H54 (cell line): Measurements from ENCODE around the gene TRRAP.

ENCODE experiments used
- DNase-seq: peaks from one replicate; pipeline ENCODE4 v3.0.0; 2011; ENCODE audit warnings: low spot score, mixed read lengths; ENCODE audit not compliant: insufficient read length
- FAIRE-seq: peaks from 3 replicates; lab custom pipeline; 2011; peaks lifted over from hg19 to GRCh38; lab: Jason Lieb, UNC
- POLR2A ChIP-seq: IDR thresholded peaks from 2 replicates; pipeline ENCODE4 v1.6.1; 2011; ENCODE audit warnings: low read depth, mild to moderate bottlenecking, low read length

Gene TRRAP

GRCh38 chr7:98892609-98893008, 14.3 kb downstream of the TRRAP start:
- FAIRE-seq (no peak), DNase-seq (no peak)
- TF ChIP-seq POLR2A: no peak

- no peak for FAIRE-seq
- DNase-seq: no peak
- TF ChIP-seq POLR2A: no peak
Observed at GRCh38 chr7:98899816-98900215, 21.5 kb downstream of the TRRAP start.

DNA sequence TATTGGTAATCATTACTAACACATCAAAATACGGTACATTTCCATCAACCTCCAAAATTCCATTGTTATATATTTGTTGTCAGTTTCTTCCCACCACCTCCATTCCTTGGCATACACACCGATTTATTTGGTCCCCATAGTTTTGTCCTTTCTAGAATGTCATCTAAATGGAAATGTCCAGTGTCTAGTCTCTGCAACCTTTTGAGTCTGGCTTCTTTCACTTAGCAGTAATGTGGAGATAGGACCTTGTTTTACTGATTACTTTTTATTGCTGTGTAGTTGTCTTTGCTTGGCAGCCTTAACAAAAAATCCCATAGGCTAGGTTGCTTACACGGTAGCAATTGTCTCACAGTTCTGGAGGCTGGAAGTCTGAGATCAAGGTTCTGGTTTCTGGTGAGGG, 22.5 kb downstream of the TRRAP start:
- TF ChIP-seq POLR2A: no peak
- FAIRE-seq (no peak), DNase-seq (no peak)

DNA sequence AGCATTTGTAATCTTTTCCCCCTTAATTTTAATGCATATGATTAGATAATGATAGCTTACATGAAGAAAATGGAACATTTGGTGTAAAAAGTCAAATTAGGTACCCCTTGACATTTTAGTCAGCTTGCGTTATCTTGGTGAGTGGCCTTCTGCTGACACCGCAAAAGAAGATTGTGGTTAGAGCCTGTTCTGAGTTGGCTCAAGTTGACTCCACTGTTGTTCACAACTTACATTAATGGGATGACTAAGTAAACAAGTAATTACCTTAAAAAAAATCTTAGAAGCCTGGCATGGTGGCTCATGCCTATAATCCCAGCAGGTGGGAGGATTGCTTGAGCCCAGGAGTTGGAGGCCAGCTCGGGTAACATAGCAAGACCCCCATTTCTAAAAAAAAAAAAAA, 24.2 kb downstream of the TRRAP start:
- FAIRE-seq (no peak), DNase-seq (no peak)
- TF ChIP-seq POLR2A: no peak

GRCh38 chr7:98903246-98903645, 24.9 kb downstream of the TRRAP start:
- FAIRE-seq: no peak
- no peak for DNase-seq
- TF ChIP-seq POLR2A: no peak

DNA sequence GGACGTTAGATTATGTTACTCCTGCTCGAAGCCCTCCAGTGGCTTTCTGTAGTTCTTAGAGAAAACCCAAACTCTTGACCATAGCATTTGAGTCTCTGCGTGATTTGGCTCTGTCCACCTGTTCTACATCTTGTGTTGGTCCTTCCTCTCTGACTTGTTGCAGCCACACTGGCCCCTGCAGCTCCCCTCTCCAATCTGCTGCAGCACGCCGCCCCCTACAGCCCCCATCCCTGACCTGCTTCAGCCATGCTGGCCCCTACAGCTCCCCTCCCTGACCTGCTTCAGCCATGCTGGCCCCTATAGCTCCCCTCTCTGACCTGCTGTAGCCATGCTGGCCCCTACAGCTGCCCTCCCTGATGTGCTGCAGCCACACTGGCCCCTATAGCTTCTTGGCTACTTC, 29.2 kb downstream of the TRRAP start:
- no peak for FAIRE-seq
- no peak for DNase-seq
- no peak for TF ChIP-seq POLR2A

- DNase-seq (no peak), FAIRE-seq (no peak)
- TF ChIP-seq POLR2A: no peak
Observed at GRCh38 chr7:98908585-98908984, 30.3 kb downstream of the TRRAP start.

GRCh38 chr7:98909487-98909886, 31.2 kb downstream of the TRRAP start:
- FAIRE-seq (no peak), DNase-seq (no peak)

DNA sequence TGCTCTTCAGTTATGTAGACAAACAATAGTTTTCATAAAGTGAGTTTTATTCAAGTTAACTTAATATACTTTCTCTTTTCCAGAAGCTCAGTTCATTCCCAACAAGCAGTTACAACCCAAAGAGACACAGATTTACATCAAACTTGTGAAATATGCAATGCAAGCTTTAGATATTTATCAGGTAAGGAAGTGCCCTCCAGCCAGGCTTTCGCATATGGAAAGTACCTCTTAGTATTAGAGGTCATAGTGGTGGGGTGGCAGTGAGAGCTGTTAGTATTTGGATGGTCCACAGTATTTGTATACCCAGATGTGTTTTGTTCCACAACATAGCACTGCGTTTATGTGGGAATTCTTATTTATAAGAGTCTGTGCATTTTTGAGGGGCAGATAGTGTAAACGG, 32.1 kb downstream of the TRRAP start:
- DNase-seq: no peak
- no peak for TF ChIP-seq POLR2A
- FAIRE-seq: no peak

More at GRCh38 chr7:98909487-98909886, 31.2 kb downstream of the TRRAP start:
- TF ChIP-seq POLR2A: no peak

- TF ChIP-seq POLR2A: no peak
- DNase-seq: no peak
- FAIRE-seq: no peak
Observed at GRCh38 chr7:98911916-98912315, 33.6 kb downstream of the TRRAP start.

GRCh38 chr7:98913026-98913425, 34.7 kb downstream of the TRRAP start:
- DNase-seq: no peak
- FAIRE-seq: no peak
- no peak for TF ChIP-seq POLR2A

DNA sequence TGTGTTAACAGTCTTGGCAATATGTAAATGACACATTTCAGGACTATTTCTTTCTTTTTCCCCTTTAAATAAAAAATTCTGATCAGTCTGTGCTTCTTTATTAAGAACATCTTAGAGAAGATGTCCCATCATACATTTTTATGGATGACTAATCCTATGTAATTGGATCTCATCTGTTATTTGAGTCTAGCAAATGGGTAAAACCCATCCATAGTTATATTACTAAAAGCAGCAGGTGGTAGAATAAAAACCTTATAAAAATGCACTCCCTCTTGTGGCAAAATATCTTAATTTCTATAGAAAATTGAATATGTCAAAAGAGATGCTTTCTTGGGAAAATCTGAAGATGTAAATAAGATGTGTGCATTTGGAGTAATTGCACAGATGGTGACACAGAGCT, 35.3 kb downstream of the TRRAP start:
- DNase-seq: no peak
- no peak for TF ChIP-seq POLR2A
- no peak for FAIRE-seq

DNA sequence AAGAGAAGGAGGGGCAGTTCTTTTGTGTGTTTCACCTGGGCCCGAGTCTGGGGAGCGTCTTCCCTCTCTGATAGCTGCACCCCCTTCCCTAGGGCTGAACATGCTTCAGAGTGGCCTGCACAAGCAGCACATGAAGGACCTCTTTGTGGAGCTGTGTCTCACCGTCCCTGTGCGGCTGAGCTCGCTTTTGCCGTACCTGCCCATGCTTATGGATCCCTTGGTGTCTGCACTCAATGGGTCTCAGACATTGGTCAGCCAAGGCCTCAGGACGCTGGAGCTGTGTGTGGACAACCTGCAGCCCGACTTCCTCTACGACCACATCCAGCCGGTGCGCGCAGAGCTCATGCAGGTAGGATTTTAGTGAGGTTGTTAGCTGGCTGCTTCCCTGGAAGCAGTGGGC, 39.0 kb downstream of the TRRAP start:
- TF ChIP-seq POLR2A: no peak
- DNase-seq (no peak), FAIRE-seq (no peak)

- no peak for FAIRE-seq
- no peak for DNase-seq
- TF ChIP-seq POLR2A: no peak
Observed at GRCh38 chr7:98921608-98922372, 43.5 kb downstream of the TRRAP start.
